HTR-8/SVneo (cell line): Measurements from ENCODE around the gene EIF4E.
"Not testable (repeated sequence)": the region's sequence is repeated elsewhere in the genome, so short reads cannot be mapped to it uniquely, and the experiment has no call there.

Experiments
- DNase-seq: peaks from one replicate; pipeline ENCODE4 v3.0.0; 2011; ENCODE audit warnings: low spot score, mixed read lengths; ENCODE audit not compliant: insufficient read length
- FAIRE-seq: peaks from 2 replicates; lab custom pipeline; 2011; peaks lifted over from hg19 to GRCh38; lab: Jason Lieb, UNC

EIF4E gene

GRCh38 chr4:98831036-98831435, 97.9 kb downstream of the EIF4E start:
- FAIRE-seq, DNase-seq: not testable (repeated sequence)
